Memory B cell (primary cell): ENCODE measurements around the gene METTL17.
"Not testable (repeated sequence)": the region's sequence is repeated elsewhere in the genome, so short reads cannot be mapped to it uniquely, and the experiment has no call there.

Experiments
- ATAC-seq: fragments of 150-1000 bp; cut with Tn5 transposase; 2 replicates; pipeline ENCODE4 v1.10.0; 2021; ENCODE audit warnings: low read depth, mild to moderate bottlenecking, moderate library complexity
- DNase-seq, 2 donors: peaks; one replicate each; pipeline ENCODE4 v3.0.0; 2022; ENCODE audit warnings: low spot score in 2 of 2
- H3K27ac Mint-ChIP-seq: one replicate; pipeline ENCODE4 v1.8.0; 2022; ENCODE audit warnings: mild to moderate bottlenecking, moderate library complexity, mixed read lengths
- H3K27me3 Mint-ChIP-seq: one replicate; pipeline ENCODE4 v1.8.0; 2022; ENCODE audit warnings: mixed read lengths
- H3K36me3 Mint-ChIP-seq: one replicate; pipeline ENCODE4 v1.8.0; 2022; ENCODE audit warnings: mild to moderate bottlenecking, mixed read lengths
- H3K4me1 Mint-ChIP-seq: one replicate; pipeline ENCODE4 v1.8.0; 2022; ENCODE audit warnings: mixed read lengths
- H3K4me3 Mint-ChIP-seq: one replicate; pipeline ENCODE4 v1.8.0; 2022; ENCODE audit warnings: mild to moderate bottlenecking, moderate library complexity, mixed read lengths
- H3K9me3 Mint-ChIP-seq: one replicate; pipeline ENCODE4 v1.8.0; 2022; ENCODE audit warnings: mixed read lengths

The METTL17 gene

GRCh38 chr14:21003788-21004346, 14.1 kb downstream of the METTL17 start:
- Mint-ChIP-seq H3K27ac (no peak overlapping the region), H3K4me3 (no peak overlapping the region), H3K4me1 (no peaks in the 10 kb centered on the region), H3K9me3 (no peaks in the 10 kb centered on the region), H3K27me3 (no peaks in the 10 kb centered on the region), H3K36me3 (no peaks in the 10 kb centered on the region)
- no peak for DNase-seq
- no peak for ATAC-seq

- H3K36me3 Mint-ChIP-seq, H3K27ac Mint-ChIP-seq, DNase-seq, H3K9me3 Mint-ChIP-seq, H3K4me3 Mint-ChIP-seq, ATAC-seq, H3K4me1 Mint-ChIP-seq, H3K27me3 Mint-ChIP-seq: not testable (repeated sequence)
These were observed 19.9 kb downstream of the METTL17 start for GRCh38 chr14:21009721-21010120.

GRCh38 chr14:21011136-21011535, 21.4 kb downstream of the METTL17 start:
- Mint-ChIP-seq H3K27ac (no peak overlapping the region), H3K4me1 (peaks cover 4% of the 10 kb centered on the region), H3K4me3 (no peak overlapping the region), H3K9me3 (no peaks in the 10 kb centered on the region), H3K36me3 (no peaks in the 10 kb centered on the region), H3K27me3 (peaks cover 12% of the 10 kb centered on the region)
- DNase-seq (no peak), ATAC-seq (no peak)

GRCh38 chr14:21014761-21015190, 25.0 kb downstream of the METTL17 start:
- peak; percentile 74 for ATAC-seq

GRCh38 chr14:21015312-21015711, 25.5 kb downstream of the METTL17 start:
- Mint-ChIP-seq H3K27ac (no peak overlapping the region), H3K4me3 (no peak overlapping the region), H3K9me3 (no peaks in the 10 kb centered on the region), H3K4me1 (peaks cover 4% of the 10 kb centered on the region), H3K27me3 (peaks cover 9% of the 10 kb centered on the region), H3K36me3 (peaks cover 3% of the 10 kb centered on the region)
- no peak for ATAC-seq
- no peak for DNase-seq

More at GRCh38 chr14:21014761-21015190, 25.0 kb downstream of the METTL17 start:
- Mint-ChIP-seq H3K27me3 (peaks cover 9% of the 10 kb centered on the region), H3K9me3 (no peaks in the 10 kb centered on the region), H3K4me1 (peaks cover 4% of the 10 kb centered on the region), H3K4me3 (no peak overlapping the region), H3K27ac (no peak overlapping the region), H3K36me3 (peaks cover 3% of the 10 kb centered on the region)
- DNase-seq, result peak; percentile 77 to 79

- Mint-ChIP-seq H3K27me3 (peaks cover 7% of the 10 kb centered on the region), H3K4me3 (no peak overlapping the region), H3K9me3 (no peaks in the 10 kb centered on the region), H3K4me1 (peaks cover 4% of the 10 kb centered on the region), H3K36me3 (peaks cover 3% of the 10 kb centered on the region), H3K27ac (no peak overlapping the region)
- DNase-seq (no peak), ATAC-seq (no peak)
These were observed 26.8 kb downstream of the METTL17 start for GRCh38 chr14:21016413-21017190.

GRCh38 chr14:21017528-21018245, 27.9 kb downstream of the METTL17 start:
- H3K27me3 Mint-ChIP-seq, result peaks cover 10% of the 10 kb centered on the region
- no peak overlapping the region for H3K27ac Mint-ChIP-seq
- ATAC-seq (no peak), DNase-seq (no peak)
- H3K4me1 Mint-ChIP-seq, result peaks cover 8% of the 10 kb centered on the region
- H3K36me3 Mint-ChIP-seq, result peaks cover 3% of the 10 kb centered on the region
- no peak overlapping the region for H3K4me3 Mint-ChIP-seq
- H3K9me3 Mint-ChIP-seq, result no peaks in the 10 kb centered on the region

- peaks cover 13% of the 10 kb centered on the region for H3K27me3 Mint-ChIP-seq
- peaks cover 12% of the 10 kb centered on the region for H3K4me1 Mint-ChIP-seq
- no peak overlapping the region for H3K27ac Mint-ChIP-seq
- H3K9me3 Mint-ChIP-seq, result no peaks in the 10 kb centered on the region
- ATAC-seq, result no peak
- no peak for DNase-seq
- H3K4me3 Mint-ChIP-seq, result no peak overlapping the region
- H3K36me3 Mint-ChIP-seq, result peaks cover 3% of the 10 kb centered on the region
These were observed 28.5 kb downstream of the METTL17 start for GRCh38 chr14:21018286-21018685.

GRCh38 chr14:21018781-21019180, 29.0 kb downstream of the METTL17 start:
- H3K36me3 Mint-ChIP-seq, result peaks cover 3% of the 10 kb centered on the region
- H3K27me3 Mint-ChIP-seq, result peaks cover 13% of the 10 kb centered on the region
- no peak overlapping the region for H3K4me3 Mint-ChIP-seq
- DNase-seq, result no peak
- no peak overlapping the region for H3K27ac Mint-ChIP-seq
- ATAC-seq, result no peak
- H3K9me3 Mint-ChIP-seq, result no peaks in the 10 kb centered on the region
- H3K4me1 Mint-ChIP-seq, result peaks cover 12% of the 10 kb centered on the region

- ATAC-seq, result no peak
- Mint-ChIP-seq H3K9me3 (no peaks in the 10 kb centered on the region), H3K27ac (no peak overlapping the region)
These were observed 29.6 kb downstream of the METTL17 start for GRCh38 chr14:21019366-21019765.

GRCh38 chr14:21020977-21021545, 31.3 kb downstream of the METTL17 start:
- no peaks in the 10 kb centered on the region for H3K9me3 Mint-ChIP-seq
- H3K27ac Mint-ChIP-seq, result no peak overlapping the region
- DNase-seq (no peak), ATAC-seq (no peak)
- H3K27me3 Mint-ChIP-seq, result peaks cover 9% of the 10 kb centered on the region
- peaks cover 11% of the 10 kb centered on the region for H3K4me1 Mint-ChIP-seq
- H3K4me3 Mint-ChIP-seq, result no peak overlapping the region
- H3K36me3 Mint-ChIP-seq, result peaks cover 3% of the 10 kb centered on the region

More at GRCh38 chr14:21019366-21019765, 29.6 kb downstream of the METTL17 start:
- no peak for DNase-seq
- peaks cover 12% of the 10 kb centered on the region for H3K4me1 Mint-ChIP-seq
- H3K4me3 Mint-ChIP-seq, result no peak overlapping the region
- H3K36me3 Mint-ChIP-seq, result peaks cover 3% of the 10 kb centered on the region
- H3K27me3 Mint-ChIP-seq, result peaks cover 13% of the 10 kb centered on the region

GRCh38 chr14:21022686-21023085, 32.9 kb downstream of the METTL17 start:
- ATAC-seq (no peak), DNase-seq (no peak)
- Mint-ChIP-seq H3K9me3 (no peaks in the 10 kb centered on the region), H3K4me3 (peak overlapping the region; percentile 31), H3K27me3 (peaks cover 9% of the 10 kb centered on the region), H3K4me1 (peaks cover 11% of the 10 kb centered on the region), H3K27ac (no peak overlapping the region), H3K36me3 (peaks cover 3% of the 10 kb centered on the region)

GRCh38 chr14:21023174-21023573, 33.4 kb downstream of the METTL17 start:
- Mint-ChIP-seq H3K27ac (no peak overlapping the region), H3K27me3 (peaks cover 9% of the 10 kb centered on the region), H3K9me3 (no peaks in the 10 kb centered on the region), H3K36me3 (peaks cover 3% of the 10 kb centered on the region), H3K4me1 (peaks cover 11% of the 10 kb centered on the region), H3K4me3 (peak overlapping the region; percentile 31)
- DNase-seq (no peak), ATAC-seq (no peak)
